HepG2 (cell line): ENCODE results near the gene PAXX. TPM values are rescaled to one million over a fixed set of nuclear protein-coding genes. Genes with fewer than 3 reads are reported as not detected.
A peak's percentile ranks its signal among the peaks of the same experiment; 100 is the strongest.

ENCODE experiments used
- DMTF1 ChIP-seq: sonication (generic); formaldehyde crosslinking; IDR thresholded peaks from 2 replicates; pipeline ENCODE4 v1.4.0; 2020; ENCODE audit warnings: mild to moderate bottlenecking, missing genetic modification reagents
- DNMT3B ChIP-seq: conservative IDR thresholded peaks from 2 replicates; pipeline ENCODE4 v1.6.1; 2016; ENCODE audit warnings: missing biosample characterization, control low read depth
- ETV6 ChIP-seq: sonication (generic); formaldehyde crosslinking; conservative IDR thresholded peaks from 2 replicates; pipeline ENCODE4 v1.4.0; 2020; ENCODE audit warnings: missing genetic modification reagents
- GFI1 ChIP-seq: sonication (generic); formaldehyde crosslinking; IDR thresholded peaks from 2 replicates; pipeline ENCODE4 v1.5.0; 2020; ENCODE audit warnings: missing genetic modification reagents, mild to moderate bottlenecking, borderline replicate concordance
- GLI4 ChIP-seq: sonication (generic); formaldehyde crosslinking; IDR thresholded peaks from 2 replicates; pipeline ENCODE4 v1.5.1; 2020; ENCODE audit warnings: missing genetic modification reagents, mild to moderate bottlenecking, moderate library complexity, borderline replicate concordance
- HCFC1 ChIP-seq: fragments of 150-350 bp; IDR thresholded peaks from 2 replicates; pipeline ENCODE4 v1.6.1; 2014; ENCODE audit warnings: low read depth, low read length
- HINFP ChIP-seq: sonication (generic); formaldehyde crosslinking; IDR thresholded peaks from 2 replicates; pipeline ENCODE4 v1.4.0; 2020; ENCODE audit warnings: low read depth, mild to moderate bottlenecking, missing genetic modification reagents
- HMG20A ChIP-seq: IDR thresholded peaks from 2 replicates; pipeline ENCODE4 v1.6.1; 2016; ENCODE audit warnings: borderline replicate concordance
- JUND ChIP-seq: sonication (generic); formaldehyde crosslinking; IDR thresholded peaks from 2 replicates; pipeline ENCODE4 v1.8.0; 2022; ENCODE audit warnings: mild to moderate bottlenecking, missing genetic modification reagents
- MBD4 ChIP-seq: IDR thresholded peaks from 2 replicates; pipeline ENCODE4 v1.6.1; 2012; ENCODE audit warnings: low read length, inconsistent platforms, borderline replicate concordance
- NR2F6 ChIP-seq, 2 experiments: IDR thresholded peaks; 2 replicates each; pipeline ENCODE4 v1.6.1; 2016; ENCODE audit warnings: antibody characterized with exemption in 1 of 2, mild to moderate bottlenecking in 1 of 2
- ONECUT2 ChIP-seq: sonication (generic); formaldehyde crosslinking; IDR thresholded peaks from 2 replicates; pipeline ENCODE4 v1.4.0; 2020; ENCODE audit warnings: missing genetic modification reagents
- POGZ ChIP-seq: sonication (generic); formaldehyde crosslinking; IDR thresholded peaks from 2 replicates; pipeline ENCODE4 v1.4.0; 2020; ENCODE audit warnings: mild to moderate bottlenecking, missing genetic modification reagents
- RBM22 ChIP-seq: fragments of 200-400 bp; formaldehyde crosslinking; optimal IDR thresholded peaks from 2 replicates; pipeline ENCODE3; 2017; ENCODE audit warnings: mild to moderate bottlenecking, low read length, moderate library complexity
- SETDB1 ChIP-seq: sonication (generic); formaldehyde crosslinking; IDR thresholded peaks from 2 replicates; pipeline ENCODE4 v1.5.1; 2020; ENCODE audit warnings: missing genetic modification reagents, mild to moderate bottlenecking, borderline replicate concordance
- SMARCE1 ChIP-seq: fragments of 450-650 bp; IDR thresholded peaks from 2 replicates; pipeline ENCODE4 v1.6.1; 2017; ENCODE audit warnings: borderline replicate concordance
- TAF1 ChIP-seq: sonication (generic); formaldehyde crosslinking; IDR thresholded peaks from 2 replicates; pipeline ENCODE4 v1.4.0; 2020; ENCODE audit warnings: missing genetic modification reagents
- ZNF10 ChIP-seq: sonication (generic); formaldehyde crosslinking; IDR thresholded peaks from 2 replicates; pipeline ENCODE4 v1.4.0; 2020; ENCODE audit warnings: mild to moderate bottlenecking, low read depth, missing genetic modification reagents, borderline replicate concordance
- ZNF207 ChIP-seq: fragments of 450-650 bp; IDR thresholded peaks from 2 replicates; pipeline ENCODE4 v1.6.1; 2016; ENCODE audit warnings: antibody characterized with exemption, borderline replicate concordance
- ZNF234 ChIP-seq: sonication (generic); formaldehyde crosslinking; conservative IDR thresholded peaks from 2 replicates; pipeline ENCODE4 v1.5.1; 2020; ENCODE audit warnings: mild to moderate bottlenecking, missing genetic modification reagents
- ZNF333 ChIP-seq: sonication (generic); formaldehyde crosslinking; IDR thresholded peaks from 2 replicates; pipeline ENCODE4 v1.4.0; 2020; ENCODE audit warnings: mild to moderate bottlenecking, missing genetic modification reagents, borderline replicate concordance
- ZNF34 ChIP-seq: sonication (generic); formaldehyde crosslinking; IDR thresholded peaks from 2 replicates; pipeline ENCODE4 v1.4.0; 2020; ENCODE audit warnings: mild to moderate bottlenecking, missing genetic modification reagents, borderline replicate concordance
- ZNF431 ChIP-seq: sonication (generic); formaldehyde crosslinking; IDR thresholded peaks from 2 replicates; pipeline ENCODE4 v1.9.0; 2022; ENCODE audit warnings: missing genetic modification reagents, low read depth, mild to moderate bottlenecking, borderline replicate concordance
- ZNF605 ChIP-seq: sonication (generic); formaldehyde crosslinking; IDR thresholded peaks from 2 replicates; pipeline ENCODE4 v1.8.0; 2022; ENCODE audit warnings: mild to moderate bottlenecking, missing genetic modification reagents
- ZNF772 ChIP-seq: sonication (generic); formaldehyde crosslinking; IDR thresholded peaks from 2 replicates; pipeline ENCODE4 v1.5.0; 2020; ENCODE audit warnings: mild to moderate bottlenecking, missing genetic modification reagents
- ZNF776 ChIP-seq: sonication (generic); formaldehyde crosslinking; IDR thresholded peaks from 2 replicates; pipeline ENCODE4 v1.4.0; 2020; ENCODE audit warnings: mild to moderate bottlenecking, missing genetic modification reagents
- polyA plus RNA-seq, 8 experiments: library from polyadenylated mRNA; depleted of rRNA in 3 of 8; stranded (reverse) in 7 of 8; unstranded in 1 of 8; fragments of >200 nt; fragmentation: Illumina TruSeq in 4 of 8; extraction: Trizol in 4 of 8; gene quantifications; 2 replicates each; pipeline versions ENCODE4 v1.2.1 to v1.2.3, GENCODE V29; 2011 to 2016; ENCODE audit warnings: low read depth in 4 of 8, missing spikeins in 1 of 8, mixed read lengths in 1 of 8; ENCODE audit not compliant: insufficient read depth in 1 of 8
- total RNA-seq, 5 experiments: library from RNA; depleted of rRNA; stranded (reverse); fragments of >200 nt; fragmentation: Illumina TruSeq; extraction: Trizol; gene quantifications; 2 replicates each; pipeline ENCODE4 v1.2.3, GENCODE V29; 2016; ENCODE audit warnings: low read depth in 1 of 5
- TF ChIP-seq, protein P1 (sequence below): sonication (generic); formaldehyde crosslinking; IDR thresholded peaks from 2 replicates; pipeline ENCODE4 v1.8.1; 2023; ENCODE audit warnings: mild to moderate bottlenecking, missing genetic modification reagents

PAXX gene
- total and polyA plus RNA-seq, 2 of the 13 experiments (the other 11 are each of a cell fraction or from before 2014, with no cell fraction given) = 14.0 to 31.9 TPM

GRCh38 chr9:137031904-137032640 lies 39.9 kb downstream of the PAXX start, which contains the start of gene FUT7 (continued):
- TF ChIP-seq HINFP (CRISPR knock-in tag) (no peak), ZNF772 (CRISPR knock-in tag) (no peak), HMG20A (CRISPR knock-in tag) (0 out of 2 replicates have a peak, but pooled peaks have one; percentile 18), JUND (CRISPR knock-in tag) (no peak), ETV6 (CRISPR knock-in tag) (no peak), GLI4 (CRISPR knock-in tag) (no peak), TAF1 (CRISPR knock-in tag) (no peak), SETDB1 (no peak), POGZ (CRISPR knock-in tag) (no peak), GFI1 (CRISPR knock-in tag) (peak; percentile 98), ZNF10 (CRISPR knock-in tag) (no peak), DNMT3B (CRISPR knock-in tag) (no peak), SMARCE1 (no peak), ZNF207 (no peak), ZNF34 (CRISPR knock-in tag) (no peak), NR2F6 (IDR thresholded peaks at IDR 0.05) (no peak), NR2F6 (CRISPR knock-in tag; IDR thresholded peaks at IDR 0.05) (no peak), ZNF333 (CRISPR knock-in tag) (no peak), HCFC1 (no peak), ONECUT2 (CRISPR knock-in tag) (no peak), ZNF605 (no peak), ZNF776 (no peak), RBM22 (no peak), ZNF234 (no peak), DMTF1 (no peak), ZNF431 (no peak), MBD4 (no peak)
- TF ChIP-seq, protein P1, sequence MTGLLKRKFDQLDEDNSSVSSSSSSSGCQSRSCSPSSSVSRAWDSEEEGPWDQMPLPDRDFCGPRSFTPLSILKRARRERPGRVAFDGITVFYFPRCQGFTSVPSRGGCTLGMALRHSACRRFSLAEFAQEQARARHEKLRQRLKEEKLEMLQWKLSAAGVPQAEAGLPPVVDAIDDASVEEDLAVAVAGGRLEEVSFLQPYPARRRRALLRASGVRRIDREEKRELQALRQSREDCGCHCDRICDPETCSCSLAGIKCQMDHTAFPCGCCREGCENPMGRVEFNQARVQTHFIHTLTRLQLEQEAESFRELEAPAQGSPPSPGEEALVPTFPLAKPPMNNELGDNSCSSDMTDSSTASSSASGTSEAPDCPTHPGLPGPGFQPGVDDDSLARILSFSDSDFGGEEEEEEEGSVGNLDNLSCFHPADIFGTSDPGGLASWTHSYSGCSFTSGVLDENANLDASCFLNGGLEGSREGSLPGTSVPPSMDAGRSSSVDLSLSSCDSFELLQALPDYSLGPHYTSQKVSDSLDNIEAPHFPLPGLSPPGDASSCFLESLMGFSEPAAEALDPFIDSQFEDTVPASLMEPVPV (CRISPR knock-in tag) = no peak
